ENCODE results near the gene YIPF1. TPM values are rescaled to one million over a fixed set of nuclear protein-coding genes. Genes with fewer than 3 reads are reported as not detected.
"Not testable (repeated sequence)": the region's sequence is repeated elsewhere in the genome, so short reads cannot be mapped to it uniquely, and the experiment has no call there.

Gene YIPF1
- total RNA-seq, 3 donors from 2014 or later (not counting 1 experiment from before 2014, with no cell fraction given), result 13.2 to 20.8 (median 18.0) TPM

GRCh38 chr1:53819387-53819786 is 70.2 kb downstream of the YIPF1 start:
- H3K4me3 ChIP-seq (ENCODE audit: low read length), result no peak overlapping the region
- Mint-ChIP-seq H3K4me3 (no peak overlapping the region), H3K27me3 (ENCODE audit: low read depth in 2 of 2) (no peaks in the 10 kb centered on the region), H3K9me3 (no peaks in the 10 kb centered on the region), H3K36me3 (peaks cover 19% of the 10 kb centered on the region), H3K4me1 (peaks cover 5 to 7% of the 10 kb centered on the region in 2 donors), H3K27ac (no peak overlapping the region)
- no peak for DNase-seq
- H3K27ac ChIP-seq (ENCODE audit: low read length), result no peak overlapping the region
- H3K9me3 ChIP-seq (ENCODE audit: control insufficient read depth, insufficient read depth, low read length), result no peaks in the 10 kb centered on the region
- no peak for ATAC-seq
- H3K36me3 ChIP-seq (ENCODE audit: control insufficient read depth, insufficient read depth, low read length), result peaks cover 20% of the 10 kb centered on the region
- TF ChIP-seq CTCF (IDR thresholded peaks at IDR 0.05), result no peak
- intact Hi-C loops (cut with micrococcal nuclease), result no loop called here
- H3K4me1 ChIP-seq (ENCODE audit: control insufficient read depth, insufficient read depth, low read length), result no peaks in the 10 kb centered on the region
- H3K27me3 ChIP-seq (ENCODE audit: control insufficient read depth, insufficient read depth, low read length), result no peaks in the 10 kb centered on the region

- intact Hi-C loops (cut with micrococcal nuclease); H3K27ac Mint-ChIP-seq; H3K9me3 Mint-ChIP-seq; H3K27me3 ChIP-seq (ENCODE audit: control insufficient read depth, insufficient read depth, low read length); H3K9me3 ChIP-seq (ENCODE audit: control insufficient read depth, insufficient read depth, low read length); H3K27ac ChIP-seq (ENCODE audit: low read length); ATAC-seq; DNase-seq; H3K27me3 Mint-ChIP-seq (ENCODE audit: low read depth in 2 of 2); H3K4me1 ChIP-seq (ENCODE audit: control insufficient read depth, insufficient read depth, low read length); H3K4me3 ChIP-seq (ENCODE audit: low read length); H3K4me3 Mint-ChIP-seq: not testable (repeated sequence)
- WGBS (ENCODE audit: insufficient coverage), result 100% methylated on average over 1 of the region's 1 CpG
- peaks cover 12% of the 10 kb centered on the region for H3K36me3 ChIP-seq (ENCODE audit: control insufficient read depth, insufficient read depth, low read length)
- H3K4me1 Mint-ChIP-seq, result peaks cover 7 to 10% of the 10 kb centered on the region in 2 donors
- peaks cover 26% of the 10 kb centered on the region for H3K36me3 Mint-ChIP-seq
These were observed 73.0 kb downstream of the YIPF1 start for GRCh38 chr1:53816584-53816983.

- WGBS (ENCODE audit: insufficient coverage), result 79% methylated on average over 1 of the region's 1 CpG
- H3K9me3 ChIP-seq (ENCODE audit: control insufficient read depth, insufficient read depth, low read length); H3K27me3 ChIP-seq (ENCODE audit: control insufficient read depth, insufficient read depth, low read length); H3K27me3 Mint-ChIP-seq (ENCODE audit: low read depth in 2 of 2); H3K4me3 ChIP-seq (ENCODE audit: low read length); intact Hi-C loops (cut with micrococcal nuclease); H3K4me3 Mint-ChIP-seq; H3K9me3 Mint-ChIP-seq; H3K27ac Mint-ChIP-seq; DNase-seq; ATAC-seq; H3K27ac ChIP-seq (ENCODE audit: low read length); H3K4me1 ChIP-seq (ENCODE audit: control insufficient read depth, insufficient read depth, low read length): not testable (repeated sequence)
- Mint-ChIP-seq H3K4me1 (peaks cover 7 to 14% of the 10 kb centered on the region in 2 donors), H3K36me3 (peaks cover 26% of the 10 kb centered on the region)
- peaks cover 14% of the 10 kb centered on the region for H3K36me3 ChIP-seq (ENCODE audit: control insufficient read depth, insufficient read depth, low read length)
These were observed 74.1 kb downstream of the YIPF1 start for GRCh38 chr1:53815484-53815883.

- Mint-ChIP-seq H3K4me1 (peaks cover 0 to 9% of the 10 kb centered on the region in 2 donors), H3K4me3 (no peak overlapping the region), H3K36me3 (peaks cover 21% of the 10 kb centered on the region), H3K27ac (no peak overlapping the region), H3K9me3 (no peaks in the 10 kb centered on the region), H3K27me3 (ENCODE audit: low read depth in 2 of 2) (no peaks in the 10 kb centered on the region)
- Histone ChIP-seq H3K9me3 (ENCODE audit: control insufficient read depth, insufficient read depth, low read length) (no peaks in the 10 kb centered on the region), H3K27ac (ENCODE audit: low read length) (no peak overlapping the region), H3K4me3 (ENCODE audit: low read length) (no peak overlapping the region), H3K36me3 (ENCODE audit: control insufficient read depth, insufficient read depth, low read length) (peaks cover 13% of the 10 kb centered on the region), H3K27me3 (ENCODE audit: control insufficient read depth, insufficient read depth, low read length) (no peaks in the 10 kb centered on the region), H3K4me1 (ENCODE audit: control insufficient read depth, insufficient read depth, low read length) (no peaks in the 10 kb centered on the region)
- ATAC-seq (no peak), DNase-seq (peak in 1 of 2 donors; percentile 10)
- no peak for TF ChIP-seq CTCF (IDR thresholded peaks at IDR 0.05)
- 98% methylated on average over 4 of the region's 4 CpGs for WGBS (ENCODE audit: insufficient coverage)
- intact Hi-C loops (cut with micrococcal nuclease), result no loop called here
These were observed 78.2 kb downstream of the YIPF1 start for GRCh38 chr1:53811414-53811851.
